Mesenchymal stem cell (in vitro differentiated cells and primary cell): Measurements from ENCODE around the gene GDAP2. TPM values are rescaled to one million over a fixed set of nuclear protein-coding genes. Genes with fewer than 3 reads are reported as not detected.

Experiments used
- DNase-seq: peaks from one replicate; pipeline ENCODE4 v3.0.0-alpha.2; 2013
- H2AFZ ChIP-seq: one replicate; pipeline ENCODE4 v1.6.1; 2013; ENCODE audit warnings: low read depth, mild to moderate bottlenecking, control low read depth, inconsistent platforms, low read length, moderate library complexity
- H2AK5ac ChIP-seq: 2 replicates; pipeline ENCODE4 v1.6.1; 2013; ENCODE audit warnings: low read length, moderate library complexity, mild to moderate bottlenecking, inconsistent platforms; ENCODE audit not compliant: severe bottlenecking
- H2BK120ac ChIP-seq: one replicate; pipeline ENCODE4 v1.6.1; 2013; ENCODE audit warnings: low read depth, mild to moderate bottlenecking, inconsistent platforms, low read length, moderate library complexity
- H2BK12ac ChIP-seq, 2 experiments: one replicate each; pipeline ENCODE4 v1.6.1; 2013; ENCODE audit warnings: inconsistent platforms in 2 of 2, low read length in 2 of 2, mild to moderate bottlenecking in 2 of 2, moderate library complexity in 2 of 2, control low read depth in 1 of 2
- H2BK15ac ChIP-seq: one replicate; pipeline ENCODE4 v1.6.1; 2013; ENCODE audit warnings: mild to moderate bottlenecking, low read depth, inconsistent platforms; ENCODE audit not compliant: poor library complexity, severe bottlenecking
- H2BK5ac ChIP-seq: 2 replicates; pipeline ENCODE4 v1.6.1; 2013; ENCODE audit warnings: low read depth, mild to moderate bottlenecking, low read length, control low read depth, inconsistent platforms; ENCODE audit not compliant: poor library complexity, severe bottlenecking
- H3K14ac ChIP-seq, 2 experiments: one replicate each; pipeline ENCODE4 v1.6.1; 2013; ENCODE audit warnings: inconsistent platforms in 2 of 2, low read length in 2 of 2, control low read depth in 1 of 2, mild to moderate bottlenecking in 1 of 2, moderate library complexity in 1 of 2
- H3K18ac ChIP-seq, 2 experiments: one replicate each; pipeline ENCODE4 v1.6.1; 2013; ENCODE audit warnings: inconsistent platforms in 2 of 2, low read length in 2 of 2, control low read depth in 1 of 2, low read depth in 1 of 2, mild to moderate bottlenecking in 1 of 2
- H3K23ac ChIP-seq, 2 experiments: one replicate each; pipeline ENCODE4 v1.6.1; 2013; ENCODE audit warnings: inconsistent platforms in 2 of 2, low read length in 2 of 2, mild to moderate bottlenecking in 2 of 2, moderate library complexity in 2 of 2, control low read depth in 1 of 2
- H3K27ac ChIP-seq: 2 replicates; pipeline ENCODE4 v1.5.1; 2013; ENCODE audit warnings: mild to moderate bottlenecking, moderate library complexity, low read length, control low read depth, inconsistent platforms; ENCODE audit not compliant: poor library complexity, severe bottlenecking
- H3K27me3 ChIP-seq, 2 experiments: 2 replicates each; pipeline versions ENCODE4 v1.6.1 to v1.7.0; 2013; ENCODE audit warnings: low read length in 2 of 2, mild to moderate bottlenecking in 2 of 2, moderate library complexity in 2 of 2, control low read depth in 1 of 2, inconsistent platforms in 1 of 2; ENCODE audit not compliant: control insufficient read depth in 1 of 2, insufficient read depth in 1 of 2
- H3K36me3 ChIP-seq, 2 experiments: 2 replicates each; pipeline versions ENCODE4 v1.6.1 to v1.7.0; 2013; ENCODE audit warnings: low read length in 2 of 2, control low read depth in 1 of 2, inconsistent platforms in 1 of 2, low read depth in 1 of 2, mild to moderate bottlenecking in 1 of 2; ENCODE audit not compliant: insufficient read depth in 2 of 2, control insufficient read depth in 1 of 2
- H3K4ac ChIP-seq, 2 experiments: one replicate each; pipeline ENCODE4 v1.6.1; 2013; ENCODE audit warnings: inconsistent platforms in 2 of 2, low read length in 2 of 2, mild to moderate bottlenecking in 2 of 2, moderate library complexity in 2 of 2, control low read depth in 1 of 2, low read depth in 1 of 2
- H3K4me1 ChIP-seq: 2 replicates; pipeline ENCODE4 v1.6.1; 2013; ENCODE audit warnings: low read depth, low read length, control low read depth; ENCODE audit not compliant: control insufficient read depth, insufficient read depth
- H3K4me2 ChIP-seq: 2 replicates; pipeline ENCODE4 v1.6.1; 2013; ENCODE audit warnings: low read length, mild to moderate bottlenecking, inconsistent platforms; ENCODE audit not compliant: poor library complexity, severe bottlenecking
- H3K4me3 ChIP-seq, 2 experiments: 2 replicates each; pipeline versions ENCODE4 v1.5.1 to v1.7.0; 2013; ENCODE audit warnings: low read length in 2 of 2, mild to moderate bottlenecking in 2 of 2, control low read depth in 1 of 2, low read depth in 1 of 2; ENCODE audit not compliant: insufficient read depth in 1 of 2
- H3K79me1 ChIP-seq: replicated peaks from 2 replicates; pipeline ENCODE4 v1.6.1; 2013; ENCODE audit warnings: mild to moderate bottlenecking, control low read depth, low read length, inconsistent platforms; ENCODE audit not compliant: poor library complexity, severe bottlenecking
- H3K9ac ChIP-seq: 2 replicates; pipeline ENCODE4 v1.7.0; 2013; ENCODE audit warnings: mild to moderate bottlenecking, low read length, moderate library complexity
- H3K9me3 ChIP-seq: 2 replicates; pipeline ENCODE4 v1.7.0; 2013; ENCODE audit warnings: mild to moderate bottlenecking, low read length; ENCODE audit not compliant: control insufficient read depth
- H4K8ac ChIP-seq: one replicate; pipeline ENCODE4 v1.6.1; 2013; ENCODE audit warnings: inconsistent platforms, mild to moderate bottlenecking, low read length, moderate library complexity
- H4K91ac ChIP-seq: one replicate; pipeline ENCODE4 v1.6.1; 2013; ENCODE audit warnings: mild to moderate bottlenecking, low read length, inconsistent platforms
- WGBS: methylation state at CpG from one replicate; pipeline ENCODE4 v1.1.7; 2013; ENCODE audit warnings: mixed read lengths; 5-methylcytosine and 5-hydroxymethylcytosine counted together
- polyA plus RNA-seq, 2 experiments: library from polyadenylated mRNA; stranded (reverse); fragments of 200-250 nt; gene quantifications; one replicate each; pipeline ENCODE4 v1.2.3, GENCODE V29; 2013

GDAP2 gene, protein sequence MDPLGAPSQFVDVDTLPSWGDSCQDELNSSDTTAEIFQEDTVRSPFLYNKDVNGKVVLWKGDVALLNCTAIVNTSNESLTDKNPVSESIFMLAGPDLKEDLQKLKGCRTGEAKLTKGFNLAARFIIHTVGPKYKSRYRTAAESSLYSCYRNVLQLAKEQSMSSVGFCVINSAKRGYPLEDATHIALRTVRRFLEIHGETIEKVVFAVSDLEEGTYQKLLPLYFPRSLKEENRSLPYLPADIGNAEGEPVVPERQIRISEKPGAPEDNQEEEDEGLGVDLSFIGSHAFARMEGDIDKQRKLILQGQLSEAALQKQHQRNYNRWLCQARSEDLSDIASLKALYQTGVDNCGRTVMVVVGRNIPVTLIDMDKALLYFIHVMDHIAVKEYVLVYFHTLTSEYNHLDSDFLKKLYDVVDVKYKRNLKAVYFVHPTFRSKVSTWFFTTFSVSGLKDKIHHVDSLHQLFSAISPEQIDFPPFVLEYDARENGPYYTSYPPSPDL
- polyA plus RNA-seq (2013, experiment 1 of 2): 8.9 TPM
- 9.1 TPM for polyA plus RNA-seq (2013, experiment 2 of 2)

DNA sequence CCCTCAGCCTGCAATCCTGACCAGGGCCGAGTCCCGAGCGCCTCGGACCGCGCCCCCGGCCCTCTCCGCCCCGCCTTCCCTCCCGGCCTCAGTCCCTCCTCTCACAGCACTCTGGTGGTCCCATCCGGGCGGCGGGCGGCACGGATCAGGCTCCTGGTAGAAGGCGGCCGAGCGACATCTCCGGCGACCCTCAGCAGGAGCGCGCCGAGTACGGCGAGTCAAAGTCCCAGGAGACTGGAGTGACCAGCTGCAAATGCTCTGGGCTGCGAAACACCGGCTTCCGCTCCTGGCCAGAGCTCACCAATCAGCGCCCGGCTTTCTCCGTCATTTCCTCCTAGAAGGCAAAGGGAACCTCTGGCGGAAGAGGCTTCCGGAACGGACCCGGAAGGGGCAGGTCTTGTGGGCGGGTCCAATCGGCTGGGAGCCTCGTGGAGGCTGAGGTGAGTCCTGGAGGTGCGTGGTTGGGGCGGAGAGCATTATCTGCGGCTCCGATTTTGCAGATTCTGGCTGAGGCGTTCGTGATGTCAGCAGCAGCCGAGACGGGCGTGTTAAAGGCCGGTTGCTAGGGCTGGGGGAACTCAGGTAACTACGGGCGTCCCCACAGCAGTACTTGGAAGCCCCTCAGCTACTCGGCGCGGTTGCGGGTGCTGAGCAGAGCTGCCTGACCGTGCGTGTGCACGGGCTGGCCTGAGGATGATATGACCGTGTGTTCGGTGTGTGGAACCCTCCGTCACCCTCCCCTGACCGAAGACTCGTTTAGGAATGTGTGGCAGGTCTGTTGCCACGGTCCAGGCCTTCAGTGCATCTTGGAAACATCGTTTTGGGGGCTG, at the start of gene GDAP2, which contains the start of gene WDR3:
TSS of gene GDAP2 (minus strand) at position 279 of the 830 bp plus-strand sequence. CDS start 9,264 bp downstream, outside the sequence.
TSS of gene WDR3 (plus strand) at position 397 of the 830 bp plus-strand sequence. CDS start 3,581 bp downstream, outside the sequence.
- Histone ChIP-seq H2BK15ac (peak within 1 kb of the TSS; percentile 73), H3K4me3 (peak within 1 kb of the TSS; percentile 90 to 100), H3K14ac (peak within 1 kb of the TSS in 1 of 2 experiments; percentile 89), H3K4ac (peak within 1 kb of the TSS in 1 of 2 experiments; percentile 61), H2AFZ (peak within 1 kb of the TSS; percentile 91), H3K36me3 (peaks cover 0 to 3% of the 10 kb centered on the region in 2 experiments), H4K8ac (peak within 1 kb of the TSS; percentile 62), H3K9me3 (no peaks in the 10 kb centered on the region), H2BK120ac (no peak within 1 kb of the TSS), H3K4me1 (peaks cover 3% of the 10 kb centered on the region), H3K9ac (peak within 1 kb of the TSS; percentile 95), H3K4me2 (peak within 1 kb of the TSS; percentile 81), H3K23ac (no peak within 1 kb of the TSS), H2AK5ac (no peak within 1 kb of the TSS), H2BK12ac (peak within 1 kb of the TSS in 1 of 2 experiments; percentile 7), H3K27me3 (no peaks in the 10 kb centered on the region), H3K18ac (peak within 1 kb of the TSS; percentile 53 to 88), H3K27ac (peak within 1 kb of the TSS; percentile 50), H2BK5ac (no peak within 1 kb of the TSS), H4K91ac (no peak within 1 kb of the TSS), H3K79me1 (peaks cover 7% of the 10 kb centered on the region)
- DNase-seq: peak; percentile 98
- WGBS: under 1% methylated on average over 64 of the region's 64 CpGs

DNA sequence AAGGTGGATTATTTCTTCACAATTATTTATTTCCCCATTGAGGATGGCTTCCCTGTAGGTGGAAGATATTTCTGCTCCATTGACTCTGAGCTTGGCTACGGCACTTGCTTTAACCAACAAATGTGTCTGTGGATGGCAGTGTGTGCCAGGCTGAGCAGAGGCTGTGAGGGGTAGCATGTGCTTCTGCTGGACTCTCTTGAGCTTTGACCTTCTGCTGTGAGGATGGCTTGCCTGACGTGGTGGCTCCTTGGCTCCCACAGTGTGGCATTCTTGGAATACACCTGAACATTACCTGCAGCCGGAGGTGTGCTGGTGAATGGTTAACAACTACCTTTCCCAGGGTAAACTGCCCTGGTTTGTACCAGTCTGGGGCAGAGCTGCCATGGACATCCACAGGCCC, 47.0 kb upstream of the GDAP2 start:
- H3K9me3 ChIP-seq: no peaks in the 10 kb centered on the region
- no peak overlapping the region for H4K8ac ChIP-seq
- H2BK15ac ChIP-seq: no peak overlapping the region
- H3K4me1 ChIP-seq: peaks cover 2% of the 10 kb centered on the region
- H3K36me3 ChIP-seq: no peaks in the 10 kb centered on the region
- no peak overlapping the region for H3K9ac ChIP-seq
- H3K4ac ChIP-seq: no peak overlapping the region
- no peak overlapping the region for H2BK12ac ChIP-seq
- H3K4me3 ChIP-seq: no peak overlapping the region
- H3K14ac ChIP-seq: no peak overlapping the region
- no peak overlapping the region for H2BK120ac ChIP-seq
- no peak overlapping the region for H4K91ac ChIP-seq
- no peak overlapping the region for H2AFZ ChIP-seq
- H3K18ac ChIP-seq: no peak overlapping the region
- no peak overlapping the region for H3K23ac ChIP-seq
- H3K27me3 ChIP-seq: peaks cover 0 to 10% of the 10 kb centered on the region in 2 experiments
- no peak overlapping the region for H2BK5ac ChIP-seq
- H3K79me1 ChIP-seq: no peaks in the 10 kb centered on the region
- no peak for DNase-seq
- 75% methylated on average over 3 of the region's 3 CpGs for WGBS
- H3K4me2 ChIP-seq: no peak overlapping the region
- no peak overlapping the region for H3K27ac ChIP-seq
- no peak overlapping the region for H2AK5ac ChIP-seq

DNA sequence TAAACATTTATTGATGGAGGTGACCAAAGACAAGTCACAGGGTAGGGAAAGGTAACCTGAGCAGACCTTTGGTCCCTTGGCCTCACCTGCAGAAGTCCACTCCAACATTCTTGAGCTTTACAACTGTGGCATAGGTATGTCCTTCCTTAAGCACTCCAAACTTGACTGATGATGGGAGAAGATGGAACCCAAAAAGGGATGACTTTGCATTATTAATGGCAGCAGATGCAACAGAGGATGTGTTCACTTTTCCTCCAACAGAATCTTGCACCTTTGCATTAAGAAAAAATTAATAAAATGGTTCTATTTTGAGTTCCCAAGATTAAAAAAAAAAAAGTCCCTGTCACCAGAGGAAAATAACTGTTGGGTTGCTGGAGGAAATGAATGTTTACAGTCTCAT, 42.4 kb upstream of the GDAP2 start:
- H2BK120ac ChIP-seq: no peak overlapping the region
- no peak overlapping the region for H3K9ac ChIP-seq
- H3K23ac ChIP-seq: no peak overlapping the region
- H2BK5ac ChIP-seq: no peak overlapping the region
- no peak overlapping the region for H3K4me3 ChIP-seq
- peaks cover 0 to 10% of the 10 kb centered on the region in 2 experiments for H3K27me3 ChIP-seq
- H3K4me2 ChIP-seq: no peak overlapping the region
- no peak overlapping the region for H2BK15ac ChIP-seq
- H3K27ac ChIP-seq: no peak overlapping the region
- no peak overlapping the region for H2BK12ac ChIP-seq
- no peaks in the 10 kb centered on the region for H3K36me3 ChIP-seq
- H3K14ac ChIP-seq: no peak overlapping the region
- peaks cover 4% of the 10 kb centered on the region for H3K4me1 ChIP-seq
- no peak overlapping the region for H3K18ac ChIP-seq
- H2AFZ ChIP-seq: no peak overlapping the region
- H3K4ac ChIP-seq: no peak overlapping the region
- no peak overlapping the region for H4K91ac ChIP-seq
- H3K9me3 ChIP-seq: no peaks in the 10 kb centered on the region
- H3K79me1 ChIP-seq: no peaks in the 10 kb centered on the region
- DNase-seq: no peak
- H4K8ac ChIP-seq: no peak overlapping the region
- no peak overlapping the region for H2AK5ac ChIP-seq

DNA sequence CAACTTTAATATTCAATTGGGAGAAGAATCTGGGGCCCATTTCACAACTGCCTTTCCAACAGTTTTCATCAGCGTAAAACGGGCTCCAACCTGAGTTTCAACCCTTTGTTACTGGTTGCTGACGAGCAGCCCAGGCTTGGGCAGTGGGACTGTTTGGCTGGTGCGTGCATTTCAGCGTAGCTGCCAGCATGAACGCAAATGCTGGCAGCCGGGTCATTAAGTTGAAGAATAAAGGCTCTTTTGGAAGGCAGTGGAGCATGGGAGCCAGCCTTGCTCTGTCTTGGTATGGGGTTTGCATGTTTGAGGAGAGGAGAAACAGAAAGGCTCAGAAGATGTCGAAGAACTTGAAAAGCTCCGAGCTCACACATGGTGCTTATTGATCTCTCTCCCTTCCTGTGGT, 40.8 kb upstream of the GDAP2 start:
- Histone ChIP-seq H3K9me3 (no peaks in the 10 kb centered on the region), H3K4ac (no peak overlapping the region), H3K18ac (no peak overlapping the region), H3K79me1 (no peaks in the 10 kb centered on the region), H2AK5ac (no peak overlapping the region), H3K36me3 (no peaks in the 10 kb centered on the region), H2BK5ac (no peak overlapping the region), H2BK12ac (no peak overlapping the region), H4K8ac (no peak overlapping the region), H3K4me3 (no peak overlapping the region), H3K9ac (no peak overlapping the region), H2BK15ac (no peak overlapping the region), H2AFZ (no peak overlapping the region), H3K23ac (no peak overlapping the region), H3K27me3 (peaks cover 0 to 5% of the 10 kb centered on the region in 2 experiments), H3K4me1 (peaks cover 2% of the 10 kb centered on the region), H2BK120ac (no peak overlapping the region), H3K27ac (no peak overlapping the region), H3K14ac (no peak overlapping the region), H3K4me2 (no peak overlapping the region), H4K91ac (no peak overlapping the region)
- no peak for DNase-seq
- 88% methylated on average over 9 of the region's 9 CpGs for WGBS
